ENCODE measurements around the gene GLYATL2.

GLYATL2 gene

GRCh38 chr11:58880625-58881024, 36.1 kb upstream of the GLYATL2 start:
- H3K4me3 ChIP-seq (ENCODE audit: low read depth, low read length), result no peak overlapping the region
- H3K9ac ChIP-seq, result no peak overlapping the region
- no peaks in the 10 kb centered on the region for H3K4me1 ChIP-seq
- H2AFZ ChIP-seq, result no peak overlapping the region
- H3K79me2 ChIP-seq, result no peaks in the 10 kb centered on the region
- no peaks in the 10 kb centered on the region for H3K9me3 ChIP-seq (ENCODE audit: control insufficient read depth, low read length)
- H3K4me2 ChIP-seq (ENCODE audit: low read length), result no peak overlapping the region
- TF ChIP-seq CTCF (IDR thresholded peaks at IDR 0.05), result no peak
- H3K27ac ChIP-seq, result no peak overlapping the region
- no peaks in the 10 kb centered on the region for H3K36me3 ChIP-seq (ENCODE audit: control insufficient read depth, insufficient read depth, low read length)
- H3K27me3 ChIP-seq (ENCODE audit: control insufficient read depth, insufficient read depth, low read length), result no peaks in the 10 kb centered on the region

- no peak overlapping the region for H3K4me2 ChIP-seq (ENCODE audit: low read length)
- H3K79me2 ChIP-seq, result no peaks in the 10 kb centered on the region
- no peak for TF ChIP-seq CTCF (IDR thresholded peaks at IDR 0.05)
Measured at GRCh38 chr11:58880166-58880565, 35.7 kb upstream of the GLYATL2 start.

GRCh38 chr11:58867556-58867955, 23.1 kb upstream of the GLYATL2 start:
- no peaks in the 10 kb centered on the region for H3K4me1 ChIP-seq
- H2AFZ ChIP-seq, result no peak overlapping the region
- no peaks in the 10 kb centered on the region for H3K79me2 ChIP-seq
- no peaks in the 10 kb centered on the region for H3K9me3 ChIP-seq (ENCODE audit: control insufficient read depth, low read length)
- no peak overlapping the region for H3K4me2 ChIP-seq (ENCODE audit: low read length)
- no peak overlapping the region for H3K9ac ChIP-seq
- no peak overlapping the region for H3K27ac ChIP-seq
- TF ChIP-seq CTCF (IDR thresholded peaks at IDR 0.05), result no peak
- no peaks in the 10 kb centered on the region for H3K27me3 ChIP-seq (ENCODE audit: control insufficient read depth, insufficient read depth, low read length)
- H3K4me3 ChIP-seq (ENCODE audit: low read depth, low read length), result no peak overlapping the region
- H3K36me3 ChIP-seq (ENCODE audit: control insufficient read depth, insufficient read depth, low read length), result no peaks in the 10 kb centered on the region

More at GRCh38 chr11:58880166-58880565, 35.7 kb upstream of the GLYATL2 start:
- no peaks in the 10 kb centered on the region for H3K4me1 ChIP-seq
- no peaks in the 10 kb centered on the region for H3K36me3 ChIP-seq (ENCODE audit: control insufficient read depth, insufficient read depth, low read length)
- H3K9me3 ChIP-seq (ENCODE audit: control insufficient read depth, low read length), result no peaks in the 10 kb centered on the region
- H3K27ac ChIP-seq, result no peak overlapping the region
- no peak overlapping the region for H3K9ac ChIP-seq
- H2AFZ ChIP-seq, result no peak overlapping the region
- no peaks in the 10 kb centered on the region for H3K27me3 ChIP-seq (ENCODE audit: control insufficient read depth, insufficient read depth, low read length)
- no peak overlapping the region for H3K4me3 ChIP-seq (ENCODE audit: low read depth, low read length)

DNA sequence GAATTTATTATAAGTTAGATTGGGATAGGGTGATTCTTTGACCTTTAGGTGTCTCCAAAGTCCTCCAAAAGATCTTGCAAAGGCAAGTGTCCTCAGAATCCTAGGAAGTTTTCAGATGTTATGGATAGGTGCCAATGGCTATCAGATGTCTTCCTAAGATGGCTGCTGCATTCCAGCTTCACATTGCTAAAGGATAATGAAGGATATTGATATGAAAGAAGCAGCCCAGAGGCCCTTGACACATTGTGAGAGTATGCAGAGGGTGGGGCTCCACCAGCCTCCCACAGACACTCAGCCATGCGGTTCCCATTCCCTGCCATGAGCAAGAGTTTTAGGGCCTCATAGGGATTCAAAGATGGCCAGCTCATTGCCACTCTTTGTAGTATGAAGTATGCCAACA, 22.3 kb upstream of the GLYATL2 start:
- Histone ChIP-seq H3K4me3 (ENCODE audit: low read depth, low read length) (no peak overlapping the region), H2AFZ (no peak overlapping the region), H3K27ac (no peak overlapping the region), H3K36me3 (ENCODE audit: control insufficient read depth, insufficient read depth, low read length) (no peaks in the 10 kb centered on the region), H3K9me3 (ENCODE audit: control insufficient read depth, low read length) (no peaks in the 10 kb centered on the region), H3K4me2 (ENCODE audit: low read length) (no peak overlapping the region), H3K27me3 (ENCODE audit: control insufficient read depth, insufficient read depth, low read length) (no peaks in the 10 kb centered on the region), H3K9ac (no peak overlapping the region), H3K79me2 (no peaks in the 10 kb centered on the region), H3K4me1 (no peaks in the 10 kb centered on the region)
- no peak for TF ChIP-seq CTCF (IDR thresholded peaks at IDR 0.05)

DNA sequence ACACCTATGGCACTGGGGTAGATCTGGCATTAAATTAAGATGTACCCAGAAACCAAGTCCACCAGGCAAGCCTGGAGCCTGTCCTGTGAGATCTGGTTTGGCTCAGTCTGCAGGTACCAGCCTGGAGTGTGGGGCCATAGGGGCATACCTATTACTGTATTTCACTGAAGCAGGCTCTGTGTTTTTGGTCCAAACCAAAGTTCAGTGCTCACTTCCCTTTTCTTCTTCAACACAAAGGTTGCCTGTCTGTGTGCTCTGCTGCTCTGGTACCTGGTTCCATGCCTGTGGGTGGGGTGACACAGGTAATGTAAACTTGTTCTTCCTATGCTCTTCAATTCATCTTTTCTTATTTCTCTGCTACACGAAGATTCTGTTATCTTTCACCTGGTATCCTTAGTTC, 19.8 kb upstream of the GLYATL2 start:
- Histone ChIP-seq H3K4me2 (ENCODE audit: low read length) (no peak overlapping the region), H3K79me2 (no peaks in the 10 kb centered on the region), H3K9ac (no peak overlapping the region), H3K36me3 (ENCODE audit: control insufficient read depth, insufficient read depth, low read length) (no peaks in the 10 kb centered on the region), H3K4me3 (ENCODE audit: low read depth, low read length) (no peak overlapping the region), H3K4me1 (no peaks in the 10 kb centered on the region), H3K27ac (no peak overlapping the region), H2AFZ (no peak overlapping the region), H3K27me3 (ENCODE audit: control insufficient read depth, insufficient read depth, low read length) (no peaks in the 10 kb centered on the region), H3K9me3 (ENCODE audit: control insufficient read depth, low read length) (no peaks in the 10 kb centered on the region)
- no peak for TF ChIP-seq CTCF (IDR thresholded peaks at IDR 0.05)
